Esophagus muscularis mucosa (tissue), 4 donors: ENCODE measurements around the gene EGR2. TPM values are rescaled to one million over a fixed set of nuclear protein-coding genes. Genes with fewer than 3 reads are reported as not detected.

Experiments used
- DNase-seq: peaks from one replicate; pipeline ENCODE4 v3.0.0-alpha.2; 2017; ENCODE audit errors: extremely low spot score
- H3K27ac ChIP-seq, 4 donors: fragments of 200-600 bp; sonication (generic); replicated peaks in 1 of 4; 1 replicate in 3 of 4; 2 replicates in 1 of 4; pipeline ENCODE4 v1.5.1; 2016 to 2019; ENCODE audit warnings: mild to moderate bottlenecking in 1 of 4
- H3K27me3 ChIP-seq, 4 donors: fragments of 200-600 bp; sonication (generic); one replicate each; pipeline versions ENCODE4 v1.5.1 to v1.6.0; 2016 to 2019
- H3K36me3 ChIP-seq, 4 donors: fragments of 200-600 bp; sonication (generic); one replicate each; pipeline ENCODE4 v1.5.1; 2016 to 2019
- H3K4me1 ChIP-seq, 4 donors: fragments of 200-600 bp; sonication (generic); one replicate each; pipeline ENCODE4 v1.5.1; 2016 to 2019
- H3K4me3 ChIP-seq, 4 donors: fragments of 200-600 bp; sonication (generic); 1 replicate in 2 of 4; 2 replicates in 2 of 4; pipeline ENCODE4 v1.5.1; 2016 to 2019; ENCODE audit warnings: mild to moderate bottlenecking in 4 of 4, moderate library complexity in 1 of 4
- H3K9me3 ChIP-seq, 4 donors: fragments of 200-600 bp; sonication (generic); 1 replicate in 3 of 4; 2 replicates in 1 of 4; pipeline ENCODE4 v1.5.1; 2016 to 2019
- EP300 ChIP-seq: sonication (generic); formaldehyde crosslinking; IDR thresholded peaks from one replicate; pipeline ENCODE4 v1.6.1; 2017; ENCODE audit warnings: antibody characterized with exemption
- POLR2A ChIP-seq: fragments of 450-650 bp; IDR thresholded peaks from one replicate; pipeline ENCODE4 v1.6.1; 2017; ENCODE audit warnings: antibody characterized with exemption, moderate library complexity, mild to moderate bottlenecking, low read depth
- POLR2AphosphoS5 ChIP-seq, 2 donors: sonication (generic); formaldehyde crosslinking; IDR thresholded peaks; one replicate each; pipeline ENCODE4 v1.6.1; 2017; ENCODE audit warnings: antibody characterized with exemption in 2 of 2
- WGBS: methylation state at CpG from one replicate; pipeline ENCODE4 v1.1.5; 2018; 5-methylcytosine and 5-hydroxymethylcytosine counted together
- intact Hi-C: fragments of 100-400 bp; cut with DNase I; formaldehyde crosslinking; loops from one replicate; pipeline ENCODE4 v1.15.1; 2023
- total RNA-seq, 4 donors: library from RNA; depleted of rRNA; stranded (reverse); fragments of >200 nt; gene quantifications; one replicate each; pipeline versions ENCODE4 v1.1.0 to v1.2.1, GENCODE V29; 2016
- TF ChIP-seq, protein P1 (sequence below), 3 experiments: fragments of 200-600 bp in 2 of 3; fragments of 450-650 bp in 1 of 3; sonication (generic) in 2 of 3; IDR thresholded peaks; one replicate each; pipeline ENCODE4 v1.5.1; 2017 to 2019; ENCODE audit warnings: antibody characterized with exemption in 3 of 3, mild to moderate bottlenecking in 2 of 3, moderate library complexity in 1 of 3

The EGR2 gene
- total RNA-seq, 4 donors from 2014 or later, result 0.26 to 4.0 (median 1.5) TPM

- TF ChIP-seq POLR2A, result no peak
- no peak for TF ChIP-seq POLR2AphosphoS5 (IDR thresholded peaks at IDR 0.05)
- H3K4me3 ChIP-seq, result no peak overlapping the region
- H3K36me3 ChIP-seq, result peaks cover 0 to 12% (median 0%) of the 10 kb centered on the region in 4 donors
- peaks cover 0 to 19% (median 8%) of the 10 kb centered on the region in 4 donors for H3K27me3 ChIP-seq
- no peaks in the 10 kb centered on the region for H3K9me3 ChIP-seq
- no peak for DNase-seq
- 93% methylated on average over 15 of the region's 27 CpGs for WGBS
- intact Hi-C loops, result no loop called here
- H3K4me1 ChIP-seq, result peaks cover 23 to 47% (median 37%) of the 10 kb centered on the region in 4 donors
- H3K27ac ChIP-seq, result no peak overlapping the region
Observed at GRCh38 chr10:62813453-62813852, 2.7 kb downstream of the EGR2 start.

- 97% methylated on average over 10 of the region's 13 CpGs for WGBS
- intact Hi-C loops, result no loop called here
- H3K4me1 ChIP-seq, result peaks cover 24 to 47% (median 37%) of the 10 kb centered on the region in 4 donors
- DNase-seq, result no peak
- H3K4me3 ChIP-seq, result no peak overlapping the region
- H3K36me3 ChIP-seq, result peaks cover 0 to 14% (median 0%) of the 10 kb centered on the region in 4 donors
- no peaks in the 10 kb centered on the region for H3K9me3 ChIP-seq
- TF ChIP-seq EP300 (no peak), POLR2AphosphoS5 (IDR thresholded peaks at IDR 0.05) (no peak), POLR2A (no peak)
- TF ChIP-seq, protein P1, sequence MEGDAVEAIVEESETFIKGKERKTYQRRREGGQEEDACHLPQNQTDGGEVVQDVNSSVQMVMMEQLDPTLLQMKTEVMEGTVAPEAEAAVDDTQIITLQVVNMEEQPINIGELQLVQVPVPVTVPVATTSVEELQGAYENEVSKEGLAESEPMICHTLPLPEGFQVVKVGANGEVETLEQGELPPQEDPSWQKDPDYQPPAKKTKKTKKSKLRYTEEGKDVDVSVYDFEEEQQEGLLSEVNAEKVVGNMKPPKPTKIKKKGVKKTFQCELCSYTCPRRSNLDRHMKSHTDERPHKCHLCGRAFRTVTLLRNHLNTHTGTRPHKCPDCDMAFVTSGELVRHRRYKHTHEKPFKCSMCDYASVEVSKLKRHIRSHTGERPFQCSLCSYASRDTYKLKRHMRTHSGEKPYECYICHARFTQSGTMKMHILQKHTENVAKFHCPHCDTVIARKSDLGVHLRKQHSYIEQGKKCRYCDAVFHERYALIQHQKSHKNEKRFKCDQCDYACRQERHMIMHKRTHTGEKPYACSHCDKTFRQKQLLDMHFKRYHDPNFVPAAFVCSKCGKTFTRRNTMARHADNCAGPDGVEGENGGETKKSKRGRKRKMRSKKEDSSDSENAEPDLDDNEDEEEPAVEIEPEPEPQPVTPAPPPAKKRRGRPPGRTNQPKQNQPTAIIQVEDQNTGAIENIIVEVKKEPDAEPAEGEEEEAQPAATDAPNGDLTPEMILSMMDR (IDR thresholded peaks at IDR 0.05), result no peak
- H3K27me3 ChIP-seq, result peaks cover 0 to 16% (median 6%) of the 10 kb centered on the region in 4 donors
- no peak overlapping the region for H3K27ac ChIP-seq
Observed at GRCh38 chr10:62812672-62813439, 3.3 kb downstream of the EGR2 start.

DNA sequence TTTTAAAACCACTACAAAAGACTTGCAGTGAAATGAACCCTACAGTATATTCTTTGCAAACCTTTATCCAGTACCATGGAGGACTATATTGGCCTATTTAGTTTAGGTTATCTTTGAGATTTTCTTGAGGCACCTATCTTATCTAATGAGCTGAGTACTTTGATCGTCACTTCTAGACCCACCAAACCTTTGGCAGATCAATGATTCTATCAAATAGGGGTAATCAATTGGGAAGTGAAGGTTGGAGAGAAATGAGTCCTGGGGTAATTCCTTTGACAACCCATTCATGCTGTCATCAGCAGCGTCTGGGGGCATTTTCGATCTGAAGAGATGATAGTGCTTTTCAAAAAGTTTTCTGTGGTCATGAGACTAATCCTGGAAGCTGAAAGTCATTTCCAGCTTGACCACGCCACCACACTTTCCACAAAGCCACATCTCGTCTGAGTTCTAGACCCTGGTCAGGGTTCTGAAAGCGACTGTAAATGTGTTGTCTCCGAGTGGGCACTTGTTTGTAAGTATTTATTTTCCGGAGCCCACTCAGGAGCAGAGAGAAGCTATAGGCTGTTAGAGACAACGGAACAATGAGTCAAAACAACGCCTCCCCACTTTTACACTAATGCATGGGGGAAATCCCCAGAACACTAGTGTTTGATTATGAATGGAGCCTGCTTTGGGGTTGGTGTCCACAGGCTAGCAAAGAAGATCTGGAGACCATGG lies 4.8 kb downstream of the EGR2 start:
- peaks cover 25 to 52% (median 44%) of the 10 kb centered on the region in 4 donors for H3K4me1 ChIP-seq
- no peak overlapping the region for H3K4me3 ChIP-seq
- H3K9me3 ChIP-seq, result no peaks in the 10 kb centered on the region
- H3K36me3 ChIP-seq, result peaks cover 0 to 20% (median 0%) of the 10 kb centered on the region in 4 donors
- WGBS, result 88% methylated on average over 10 of the region's 10 CpGs
- no peak for DNase-seq
- H3K27me3 ChIP-seq, result peaks cover 0 to 16% (median 6%) of the 10 kb centered on the region in 4 donors
- H3K27ac ChIP-seq, result no peak overlapping the region
- TF ChIP-seq POLR2AphosphoS5 (IDR thresholded peaks at IDR 0.05) (no peak), POLR2A (no peak), EP300 (no peak)
- TF ChIP-seq, protein P1 (IDR thresholded peaks at IDR 0.05), result no peak
- intact Hi-C loops, result no loop called here

DNA sequence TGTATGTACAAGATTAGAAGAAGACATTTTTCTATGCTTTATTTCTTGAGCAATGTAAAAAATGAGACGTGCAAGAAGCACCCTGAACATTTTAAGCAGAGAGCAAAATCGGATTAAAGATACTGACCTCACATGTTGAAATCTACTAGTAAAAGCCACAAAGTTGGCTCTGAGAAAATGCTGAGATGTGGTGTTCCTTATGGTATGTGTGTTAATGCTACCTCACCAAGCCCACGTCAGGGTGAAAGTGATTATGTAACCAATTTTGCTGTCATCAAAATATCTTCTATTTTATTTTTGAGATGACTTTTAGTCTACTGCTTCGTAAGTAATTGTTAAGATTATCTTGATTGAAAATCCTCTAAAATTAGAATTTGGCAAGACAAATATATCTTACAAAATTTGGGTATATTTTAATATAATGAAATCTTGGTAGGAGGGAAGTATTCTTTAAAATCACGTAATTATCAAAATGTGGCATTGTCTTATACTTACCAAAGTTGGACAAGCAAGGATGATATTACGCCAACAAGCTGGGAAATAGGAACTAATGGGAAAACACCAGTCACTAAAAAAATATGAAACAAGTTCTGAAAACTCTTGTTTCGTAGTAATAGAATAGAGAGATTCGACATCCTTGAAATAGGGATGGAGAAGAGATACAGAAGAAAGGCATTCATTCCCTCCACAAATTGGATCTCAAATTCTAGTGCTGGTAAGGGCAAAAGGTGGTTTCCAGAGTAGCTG lies 5.8 kb downstream of the EGR2 start:
- Histone ChIP-seq H3K9me3 (no peaks in the 10 kb centered on the region), H3K27ac (no peak overlapping the region), H3K36me3 (peaks cover 0 to 20% (median 0%) of the 10 kb centered on the region in 4 donors), H3K4me1 (peaks cover 27 to 53% (median 46%) of the 10 kb centered on the region in 4 donors), H3K27me3 (peaks cover 0 to 11% (median 4%) of the 10 kb centered on the region in 4 donors), H3K4me3 (no peak overlapping the region)
- intact Hi-C loops, result no loop called here
- TF ChIP-seq POLR2AphosphoS5 (IDR thresholded peaks at IDR 0.05), result no peak
- TF ChIP-seq, protein P1 (IDR thresholded peaks at IDR 0.05), result no peak
- TF ChIP-seq POLR2A, result no peak
- TF ChIP-seq EP300, result no peak
- 87% methylated on average over 8 of the region's 8 CpGs for WGBS
- DNase-seq, result no peak
